Sigmoid colon (tissue), 7 donors: Measurements from ENCODE around the gene POC1B. TPM values are rescaled to one million over a fixed set of nuclear protein-coding genes. Genes with fewer than 3 reads are reported as not detected.

Source experiments
- DNase-seq: peaks from one replicate; pipeline ENCODE4 v3.0.0-alpha.2; 2019
- H3K27ac ChIP-seq, 4 donors: fragments of 200-600 bp; sonication (generic); one replicate each; pipeline ENCODE4 v1.5.1; 2016 to 2019; ENCODE audit warnings: mild to moderate bottlenecking in 1 of 4
- H3K27me3 ChIP-seq, 3 donors: fragments of 200-600 bp; sonication (generic); one replicate each; pipeline ENCODE4 v1.5.1; 2019; ENCODE audit warnings: mild to moderate bottlenecking in 1 of 3
- H3K36me3 ChIP-seq, 4 donors: fragments of 200-600 bp; sonication (generic); one replicate each; pipeline ENCODE4 v1.5.1; 2016 to 2019
- H3K4me1 ChIP-seq, 4 donors: fragments of 200-600 bp; sonication (generic); one replicate each; pipeline ENCODE4 v1.5.1; 2017 to 2019
- H3K4me3 ChIP-seq, 4 donors: fragments of 200-600 bp; sonication (generic); one replicate each; pipeline ENCODE4 v1.5.1; 2017 to 2019; ENCODE audit warnings: mild to moderate bottlenecking in 2 of 4, moderate library complexity in 1 of 4
- H3K9me3 ChIP-seq, 4 donors: fragments of 200-600 bp in 3 of 4; sonication (generic) in 3 of 4; one replicate each; pipeline versions ENCODE4 v1.5.1 to v1.6.1; 2013 to 2019
- CTCF ChIP-seq, 4 experiments: fragments of 450-650 bp in 3 of 4; fragments of 200-600 bp in 1 of 4; IDR thresholded peaks; one replicate each; pipeline ENCODE4 v1.5.1; 2016 to 2019; ENCODE audit warnings: antibody characterized with exemption in 4 of 4, mild to moderate bottlenecking in 3 of 4, moderate library complexity in 2 of 4
- EP300 ChIP-seq, 4 donors: sonication (generic); formaldehyde crosslinking; IDR thresholded peaks; one replicate each; pipeline ENCODE4 v1.6.1; 2017; ENCODE audit warnings: antibody characterized with exemption in 4 of 4
- POLR2A ChIP-seq, 2 donors: fragments of 450-650 bp; IDR thresholded peaks; one replicate each; pipeline ENCODE4 v1.6.1; 2016; ENCODE audit warnings: antibody characterized with exemption in 2 of 2, mild to moderate bottlenecking in 2 of 2, moderate library complexity in 2 of 2
- POLR2AphosphoS5 ChIP-seq, 4 donors: sonication (generic); formaldehyde crosslinking; IDR thresholded peaks; one replicate each; pipeline ENCODE4 v1.6.1; 2017; ENCODE audit warnings: antibody characterized with exemption in 4 of 4
- WGBS, 2 donors: extraction: QIAGEN DNeasy Blood & Tissue Kit; methylation state at CpG; one replicate each; pipeline ENCODE4 v1.1.7; 2013; 5-methylcytosine and 5-hydroxymethylcytosine counted together
- intact Hi-C: fragments of 100-400 bp; cut with DNase I; formaldehyde crosslinking; loops from one replicate; pipeline ENCODE4 v1.15.1; 2023
- polyA plus RNA-seq, 3 donors: library from polyadenylated mRNA; stranded (reverse); fragments of 200-250 nt; gene quantifications; one replicate each; pipeline ENCODE4 v1.2.3, GENCODE V29; 2013
- total RNA-seq, 4 donors: library from RNA; depleted of rRNA; stranded (reverse); fragments of >200 nt; gene quantifications; one replicate each; pipeline ENCODE4 v1.1.0, GENCODE V29; 2016
- donor health status: healthy with polysubstance abuse.
- donor health status: Bipolar disorder and iron deficiency.
- donor health status: healthy.

POC1B gene
- total and polyA plus RNA-seq, 7 donors = 12.5 to 31.7 (median 28.1) TPM

GRCh38 chr12:89521364-89522223, 4.3 kb downstream of the POC1B start:
- Histone ChIP-seq H3K4me1 (peaks cover 0 to 43% (median 31%) of the 10 kb centered on the region in 4 donors), H3K27me3 (no peaks in the 10 kb centered on the region)
- TF ChIP-seq EP300 (IDR thresholded peaks at IDR 0.05) = no peak

GRCh38 chr12:89517720-89518119, 8.1 kb downstream of the POC1B start:
- intact Hi-C loops = no loop called here
- no peaks in the 10 kb centered on the region for H3K27me3 ChIP-seq
- no peaks in the 10 kb centered on the region for H3K9me3 ChIP-seq
- H3K4me3 ChIP-seq = no peak overlapping the region
- no peak for TF ChIP-seq POLR2A (IDR thresholded peaks at IDR 0.05)
- no peak for TF ChIP-seq CTCF (IDR thresholded peaks at IDR 0.05)
- no peak for TF ChIP-seq POLR2AphosphoS5 (IDR thresholded peaks at IDR 0.05)
- TF ChIP-seq EP300 (IDR thresholded peaks at IDR 0.05) = no peak
- no peak for DNase-seq
- H3K4me1 ChIP-seq = peaks cover 0 to 24% (median 13%) of the 10 kb centered on the region in 4 donors
- WGBS, 2 donors = 65 to 79% methylated on average over 3 of the region's 3 CpGs
- H3K27ac ChIP-seq = no peak overlapping the region
- no peaks in the 10 kb centered on the region for H3K36me3 ChIP-seq

More at GRCh38 chr12:89521364-89522223, 4.3 kb downstream of the POC1B start:
- H3K36me3 ChIP-seq = no peaks in the 10 kb centered on the region
- WGBS, 2 donors = 28 to 61% methylated on average over 7 of the region's 7 CpGs
- no peaks in the 10 kb centered on the region for H3K9me3 ChIP-seq
- intact Hi-C loops = loop anchor here (10.0 kb wide), 1 partner anchor 1377 kb away; the partner anchor contains the start of genes CEP290 and TMTC3
- H3K27ac ChIP-seq = no peak overlapping the region
- DNase-seq = no peak
- H3K4me3 ChIP-seq = no peak overlapping the region

DNA sequence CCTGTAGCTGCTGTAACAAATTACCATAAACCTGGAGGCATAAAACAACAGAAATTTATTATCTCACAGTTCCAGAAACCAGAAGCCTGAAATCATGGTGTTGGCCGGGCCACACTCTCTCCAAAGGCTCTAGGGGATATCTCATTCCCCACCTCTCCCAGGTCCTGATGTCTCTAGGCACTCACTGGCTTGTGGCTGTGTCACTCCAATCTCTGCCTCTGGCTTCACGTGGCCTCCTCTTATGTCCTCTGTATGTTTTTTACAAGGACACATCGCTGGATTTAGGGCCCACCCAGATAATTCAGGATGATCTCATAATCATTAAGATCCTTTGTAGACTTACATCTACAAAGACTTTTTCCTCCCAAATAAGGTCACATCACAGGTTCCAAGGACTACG, 9.2 kb downstream of the POC1B start:
- no peaks in the 10 kb centered on the region for H3K36me3 ChIP-seq
- no peak overlapping the region for H3K4me3 ChIP-seq
- H3K9me3 ChIP-seq = no peaks in the 10 kb centered on the region
- peaks cover 0 to 13% (median 3%) of the 10 kb centered on the region in 4 donors for H3K4me1 ChIP-seq
- intact Hi-C loops = no loop called here
- no peaks in the 10 kb centered on the region for H3K27me3 ChIP-seq
- TF ChIP-seq POLR2A (IDR thresholded peaks at IDR 0.05) (no peak), POLR2AphosphoS5 (IDR thresholded peaks at IDR 0.05) (no peak), CTCF (IDR thresholded peaks at IDR 0.05) (no peak), EP300 (IDR thresholded peaks at IDR 0.05) (no peak)
- 79 to 82% methylated on average over 4 of the region's 4 CpGs for WGBS, 2 donors
- H3K27ac ChIP-seq = no peak overlapping the region
- no peak for DNase-seq

DNA sequence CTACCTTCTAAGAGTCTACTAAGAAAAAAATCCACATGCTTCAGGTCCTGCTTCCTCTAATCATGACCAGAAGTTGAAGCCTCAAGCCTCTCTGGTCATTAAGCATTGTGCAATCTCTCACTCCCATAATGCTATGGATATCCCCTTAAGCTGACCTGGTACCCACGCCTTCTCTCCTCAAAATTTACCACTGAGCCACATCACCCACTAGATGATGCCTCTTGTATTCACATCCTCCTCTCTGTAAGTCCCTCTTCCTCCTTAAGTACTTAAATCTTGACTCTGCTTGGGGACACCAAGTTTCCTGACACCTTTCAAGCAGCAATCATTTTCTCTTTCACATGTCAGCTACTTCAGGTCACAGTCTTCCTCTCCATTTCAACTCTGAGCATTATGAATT, 11.1 kb downstream of the POC1B start:
- intact Hi-C loops = no loop called here
- no peak overlapping the region for H3K27ac ChIP-seq
- H3K9me3 ChIP-seq = no peaks in the 10 kb centered on the region
- H3K36me3 ChIP-seq = no peaks in the 10 kb centered on the region
- DNase-seq = no peak
- no peak overlapping the region for H3K4me3 ChIP-seq
- no peak for TF ChIP-seq CTCF (IDR thresholded peaks at IDR 0.05)
- TF ChIP-seq EP300 (IDR thresholded peaks at IDR 0.05) = no peak
- no peak for TF ChIP-seq POLR2AphosphoS5 (IDR thresholded peaks at IDR 0.05)
- TF ChIP-seq POLR2A (IDR thresholded peaks at IDR 0.05) = no peak
- no peaks in the 10 kb centered on the region for H3K27me3 ChIP-seq
- WGBS, 2 donors = 83 to 89% methylated on average over 1 of the region's 1 CpG
- H3K4me1 ChIP-seq = no peaks in the 10 kb centered on the region

GRCh38 chr12:89513544-89513943, 12.3 kb downstream of the POC1B start:
- H3K36me3 ChIP-seq = no peaks in the 10 kb centered on the region
- 95 to 96% methylated on average over 4 of the region's 4 CpGs for WGBS, 2 donors
- no peaks in the 10 kb centered on the region for H3K9me3 ChIP-seq
- TF ChIP-seq POLR2A (IDR thresholded peaks at IDR 0.05) = no peak
- no peak for TF ChIP-seq CTCF (IDR thresholded peaks at IDR 0.05)
- TF ChIP-seq POLR2AphosphoS5 (IDR thresholded peaks at IDR 0.05) = no peak
- no peak for TF ChIP-seq EP300 (IDR thresholded peaks at IDR 0.05)
- H3K4me1 ChIP-seq = no peaks in the 10 kb centered on the region
- intact Hi-C loops = no loop called here
- no peak overlapping the region for H3K4me3 ChIP-seq
- H3K27ac ChIP-seq = no peak overlapping the region
- no peak for DNase-seq
- no peaks in the 10 kb centered on the region for H3K27me3 ChIP-seq
